Measurements from ENCODE around the gene TTC3.

DNA sequence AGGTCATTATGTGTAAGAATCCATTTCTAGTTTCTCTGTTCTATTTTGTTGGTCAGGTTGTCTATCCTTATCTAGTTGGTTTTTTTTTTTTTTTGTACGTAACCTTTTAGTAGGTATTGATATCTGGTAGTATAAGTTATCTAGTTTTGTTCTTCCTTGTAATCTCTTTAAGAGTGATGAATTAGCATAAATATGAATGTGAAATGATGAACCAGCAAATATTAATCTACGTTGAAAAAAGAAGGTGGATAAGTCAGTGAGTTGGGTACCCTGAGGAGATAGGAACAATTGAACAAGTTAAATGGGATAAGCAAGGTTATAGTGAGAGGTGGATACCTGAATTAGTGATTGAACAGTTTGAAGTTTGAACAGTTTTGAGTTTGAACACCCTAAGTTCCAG, 33.9 kb downstream of the TTC3 start:
- TF ChIP-seq TAF1 (IDR thresholded peaks at IDR 0.05; ENCODE audit: borderline replicate concordance, low read depth, low read length) (no peak), POLR2A (IDR thresholded peaks at IDR 0.05; ENCODE audit: low read depth, low read length) (no peak), POLR2AphosphoS5 (IDR thresholded peaks at IDR 0.05; ENCODE audit: low read depth, low read length) (no peak)
